ENCODE data around the gene KLHL41. TPM values are rescaled to one million over a fixed set of nuclear protein-coding genes. Genes with fewer than 3 reads are reported as not detected.

The KLHL41 gene
- total and polyA plus RNA-seq, 2 of the 13 experiments (the other 11 are each of a cell fraction or from before 2014, with no cell fraction given) = 0.07 to 0.31 TPM

DNA sequence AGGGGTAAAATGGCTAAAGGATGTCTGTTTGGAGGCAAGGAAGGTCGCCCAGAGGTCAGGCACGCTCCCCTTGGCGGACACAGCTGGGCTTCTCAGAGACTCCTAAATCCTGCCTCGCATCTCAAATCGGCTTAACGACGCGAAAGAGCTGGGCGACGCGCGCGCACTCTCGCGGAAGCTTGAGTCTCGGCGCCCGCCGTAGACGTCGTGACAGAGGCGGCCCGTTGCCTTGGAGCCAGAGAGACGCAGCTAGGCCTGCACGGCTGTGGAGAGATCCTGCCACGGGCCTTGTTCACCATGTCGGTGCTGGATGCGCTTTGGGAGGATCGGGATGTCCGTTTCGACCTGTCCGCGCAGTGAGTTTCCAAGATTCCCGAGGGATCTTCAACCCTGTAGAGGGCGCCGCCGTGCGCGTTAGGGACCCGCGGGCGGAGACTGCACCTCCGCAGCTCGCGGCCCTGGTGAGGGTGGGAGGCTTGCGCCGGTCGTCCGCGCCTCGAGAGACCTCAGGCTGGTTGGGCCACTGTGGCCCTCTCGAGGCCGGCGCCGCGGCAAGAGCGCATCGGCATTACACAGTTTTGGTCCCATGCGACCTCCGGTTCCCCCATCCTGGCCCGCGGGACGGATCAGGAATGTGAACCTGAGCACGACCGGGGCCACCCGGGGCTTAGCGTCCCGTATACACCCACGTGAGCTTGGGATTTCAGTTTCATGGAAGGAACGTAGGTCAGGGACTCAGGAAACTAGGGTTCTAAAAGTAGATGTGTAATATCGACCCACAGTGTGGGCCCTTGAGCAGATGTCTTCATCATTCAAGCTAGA lies 30.0 kb upstream of the KLHL41 start, which contains the start of gene BBS5 (continued):
- peak; percentile 46 for TF ChIP-seq TEAD3 (CRISPR knock-in tag; optimal IDR thresholded peaks at IDR 0.05; ENCODE audit: borderline replicate concordance)
- TF ChIP-seq, protein P1, sequence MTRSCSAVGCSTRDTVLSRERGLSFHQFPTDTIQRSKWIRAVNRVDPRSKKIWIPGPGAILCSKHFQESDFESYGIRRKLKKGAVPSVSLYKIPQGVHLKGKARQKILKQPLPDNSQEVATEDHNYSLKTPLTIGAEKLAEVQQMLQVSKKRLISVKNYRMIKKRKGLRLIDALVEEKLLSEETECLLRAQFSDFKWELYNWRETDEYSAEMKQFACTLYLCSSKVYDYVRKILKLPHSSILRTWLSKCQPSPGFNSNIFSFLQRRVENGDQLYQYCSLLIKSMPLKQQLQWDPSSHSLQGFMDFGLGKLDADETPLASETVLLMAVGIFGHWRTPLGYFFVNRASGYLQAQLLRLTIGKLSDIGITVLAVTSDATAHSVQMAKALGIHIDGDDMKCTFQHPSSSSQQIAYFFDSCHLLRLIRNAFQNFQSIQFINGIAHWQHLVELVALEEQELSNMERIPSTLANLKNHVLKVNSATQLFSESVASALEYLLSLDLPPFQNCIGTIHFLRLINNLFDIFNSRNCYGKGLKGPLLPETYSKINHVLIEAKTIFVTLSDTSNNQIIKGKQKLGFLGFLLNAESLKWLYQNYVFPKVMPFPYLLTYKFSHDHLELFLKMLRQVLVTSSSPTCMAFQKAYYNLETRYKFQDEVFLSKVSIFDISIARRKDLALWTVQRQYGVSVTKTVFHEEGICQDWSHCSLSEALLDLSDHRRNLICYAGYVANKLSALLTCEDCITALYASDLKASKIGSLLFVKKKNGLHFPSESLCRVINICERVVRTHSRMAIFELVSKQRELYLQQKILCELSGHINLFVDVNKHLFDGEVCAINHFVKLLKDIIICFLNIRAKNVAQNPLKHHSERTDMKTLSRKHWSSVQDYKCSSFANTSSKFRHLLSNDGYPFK (CRISPR knock-in tag; IDR thresholded peaks at IDR 0.05; ENCODE audit: borderline replicate concordance) = peak; percentile 94
- TF ChIP-seq ZSCAN12 (CRISPR knock-in tag; IDR thresholded peaks at IDR 0.05) = no peak
- TF ChIP-seq, protein P2, sequence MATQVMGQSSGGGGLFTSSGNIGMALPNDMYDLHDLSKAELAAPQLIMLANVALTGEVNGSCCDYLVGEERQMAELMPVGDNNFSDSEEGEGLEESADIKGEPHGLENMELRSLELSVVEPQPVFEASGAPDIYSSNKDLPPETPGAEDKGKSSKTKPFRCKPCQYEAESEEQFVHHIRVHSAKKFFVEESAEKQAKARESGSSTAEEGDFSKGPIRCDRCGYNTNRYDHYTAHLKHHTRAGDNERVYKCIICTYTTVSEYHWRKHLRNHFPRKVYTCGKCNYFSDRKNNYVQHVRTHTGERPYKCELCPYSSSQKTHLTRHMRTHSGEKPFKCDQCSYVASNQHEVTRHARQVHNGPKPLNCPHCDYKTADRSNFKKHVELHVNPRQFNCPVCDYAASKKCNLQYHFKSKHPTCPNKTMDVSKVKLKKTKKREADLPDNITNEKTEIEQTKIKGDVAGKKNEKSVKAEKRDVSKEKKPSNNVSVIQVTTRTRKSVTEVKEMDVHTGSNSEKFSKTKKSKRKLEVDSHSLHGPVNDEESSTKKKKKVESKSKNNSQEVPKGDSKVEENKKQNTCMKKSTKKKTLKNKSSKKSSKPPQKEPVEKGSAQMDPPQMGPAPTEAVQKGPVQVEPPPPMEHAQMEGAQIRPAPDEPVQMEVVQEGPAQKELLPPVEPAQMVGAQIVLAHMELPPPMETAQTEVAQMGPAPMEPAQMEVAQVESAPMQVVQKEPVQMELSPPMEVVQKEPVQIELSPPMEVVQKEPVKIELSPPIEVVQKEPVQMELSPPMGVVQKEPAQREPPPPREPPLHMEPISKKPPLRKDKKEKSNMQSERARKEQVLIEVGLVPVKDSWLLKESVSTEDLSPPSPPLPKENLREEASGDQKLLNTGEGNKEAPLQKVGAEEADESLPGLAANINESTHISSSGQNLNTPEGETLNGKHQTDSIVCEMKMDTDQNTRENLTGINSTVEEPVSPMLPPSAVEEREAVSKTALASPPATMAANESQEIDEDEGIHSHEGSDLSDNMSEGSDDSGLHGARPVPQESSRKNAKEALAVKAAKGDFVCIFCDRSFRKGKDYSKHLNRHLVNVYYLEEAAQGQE (IDR thresholded peaks at IDR 0.05; ENCODE audit: borderline replicate concordance in 1 of 2, low read depth in 1 of 2, low read length in 2 of 2) = no peak
- peak; percentile 82 for TF ChIP-seq PHF21A (CRISPR knock-in tag; IDR thresholded peaks at IDR 0.05)
- TF ChIP-seq SAP130 (CRISPR knock-in tag; IDR thresholded peaks at IDR 0.05; ENCODE audit: low read depth) = peak; percentile 94
- no peak for TF ChIP-seq ATF1 (CRISPR knock-in tag; IDR thresholded peaks at IDR 0.05)
- TF ChIP-seq MBD4 (IDR thresholded peaks at IDR 0.05; ENCODE audit: borderline replicate concordance, low read length) = no peak
- no peak for TF ChIP-seq IKZF1 (IDR thresholded peaks at IDR 0.05)
- peak; percentile 92 for TF ChIP-seq SPEN (CRISPR knock-in tag; IDR thresholded peaks at IDR 0.05; ENCODE audit: low read depth)
- TF ChIP-seq, protein P3, sequence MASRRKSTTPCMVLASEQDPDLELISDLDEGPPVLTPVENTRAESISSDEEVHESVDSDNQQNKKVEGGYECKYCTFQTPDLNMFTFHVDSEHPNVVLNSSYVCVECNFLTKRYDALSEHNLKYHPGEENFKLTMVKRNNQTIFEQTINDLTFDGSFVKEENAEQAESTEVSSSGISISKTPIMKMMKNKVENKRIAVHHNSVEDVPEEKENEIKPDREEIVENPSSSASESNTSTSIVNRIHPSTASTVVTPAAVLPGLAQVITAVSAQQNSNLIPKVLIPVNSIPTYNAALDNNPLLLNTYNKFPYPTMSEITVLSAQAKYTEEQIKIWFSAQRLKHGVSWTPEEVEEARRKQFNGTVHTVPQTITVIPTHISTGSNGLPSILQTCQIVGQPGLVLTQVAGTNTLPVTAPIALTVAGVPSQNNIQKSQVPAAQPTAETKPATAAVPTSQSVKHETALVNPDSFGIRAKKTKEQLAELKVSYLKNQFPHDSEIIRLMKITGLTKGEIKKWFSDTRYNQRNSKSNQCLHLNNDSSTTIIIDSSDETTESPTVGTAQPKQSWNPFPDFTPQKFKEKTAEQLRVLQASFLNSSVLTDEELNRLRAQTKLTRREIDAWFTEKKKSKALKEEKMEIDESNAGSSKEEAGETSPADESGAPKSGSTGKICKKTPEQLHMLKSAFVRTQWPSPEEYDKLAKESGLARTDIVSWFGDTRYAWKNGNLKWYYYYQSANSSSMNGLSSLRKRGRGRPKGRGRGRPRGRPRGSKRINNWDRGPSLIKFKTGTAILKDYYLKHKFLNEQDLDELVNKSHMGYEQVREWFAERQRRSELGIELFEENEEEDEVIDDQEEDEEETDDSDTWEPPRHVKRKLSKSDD (CRISPR knock-in tag; IDR thresholded peaks at IDR 0.05; ENCODE audit: low read depth) = peak; percentile 78; the same call in 1 of the 2 replicates
- peak; percentile 92 for TF ChIP-seq POGZ (CRISPR knock-in tag; IDR thresholded peaks at IDR 0.05)
- no peak for TF ChIP-seq ZNF83 (CRISPR knock-in tag; IDR thresholded peaks at IDR 0.05; ENCODE audit: borderline replicate concordance)
- peak; percentile 76 for TF ChIP-seq MEIS1 (CRISPR knock-in tag; IDR thresholded peaks at IDR 0.05; ENCODE audit: borderline replicate concordance)
- TF ChIP-seq ESRRA (CRISPR knock-in tag; IDR thresholded peaks at IDR 0.05; ENCODE audit: low read depth) = no peak; the same call in 1 of the 2 replicates
- peak; percentile 69; the same call in 1 of the 2 replicates for TF ChIP-seq ZNF766 (CRISPR knock-in tag; IDR thresholded peaks at IDR 0.05; ENCODE audit: borderline replicate concordance)
- TF ChIP-seq SKI (IDR thresholded peaks at IDR 0.05; ENCODE audit: partially characterized antibody) = no peak
- 0 out of 2 replicates have a peak, but pooled peaks have one; percentile 44 for TF ChIP-seq SNAI1 (CRISPR knock-in tag; IDR thresholded peaks at IDR 0.05; ENCODE audit: borderline replicate concordance)
- TF ChIP-seq HOXA5 (CRISPR knock-in tag; IDR thresholded peaks at IDR 0.05) = peak; percentile 75; the same call in 1 of the 2 replicates
- peak; percentile 97 for TF ChIP-seq KAT7 (CRISPR knock-in tag; IDR thresholded peaks at IDR 0.05; ENCODE audit: borderline replicate concordance)

Data from HepG2 (cell line).